Endothelial cell of umbilical vein (primary cell): Measurements from ENCODE around the gene ARNT2. TPM values are rescaled to one million over a fixed set of nuclear protein-coding genes. Genes with fewer than 3 reads are reported as not detected.

ENCODE experiments used
- BruUV-seq: library from RNA; stranded (reverse); fragments of 400-500 nt; replicated peaks from 2 replicates; lab custom pipeline; 2021; lab: Mats Ljungman, UMichigan
- CTCF ChIA-PET: fragments of 300-600, 350-600 bp; sonication (Branson Sonifier 250); formaldehyde crosslinking; loops from one replicate; lab custom pipeline; 2021; ENCODE audit warnings: antibody characterized with exemption, inconsistent platforms; lab: Charles Lee
- POLR2A ChIA-PET: fragments of 300-600, 350-600 bp; sonication (Branson Sonifier 250); formaldehyde crosslinking; loops from one replicate; lab custom pipeline; 2021; ENCODE audit warnings: antibody characterized with exemption, inconsistent platforms; lab: Charles Lee
- DNase-seq: peaks from one replicate; pipeline ENCODE4 v3.0.0-alpha.2; 2011; ENCODE audit warnings: low read depth, low spot score
- FAIRE-seq: peaks from 2 replicates; lab custom pipeline; 2011; peaks lifted over from hg19 to GRCh38; lab: Jason Lieb, UNC
- H2AFZ ChIP-seq: 2 replicates; pipeline ENCODE4 v1.6.0; 2012; ENCODE audit warnings: low read depth, low read length, control low read depth, inconsistent platforms
- H3K27ac ChIP-seq: 2 replicates; pipeline ENCODE4 v1.5.1; 2011; ENCODE audit warnings: low read depth, mild to moderate bottlenecking, control low read depth, low read length, moderate library complexity; ENCODE audit not compliant: insufficient read depth
- H3K27me3 ChIP-seq, 2 experiments: 2 replicates each; pipeline versions ENCODE4 v1.6.0 to v1.6.1; 2011; ENCODE audit warnings: low read length in 2 of 2, mixed read lengths in 1 of 2; ENCODE audit not compliant: control insufficient read depth in 2 of 2, insufficient read depth in 2 of 2
- H3K36me3 ChIP-seq, 2 experiments: 2 replicates in 1 of 2; 3 replicates in 1 of 2; pipeline ENCODE4 v1.5.1; 2011; ENCODE audit warnings: low read length in 2 of 2, mild to moderate bottlenecking in 1 of 2, moderate library complexity in 1 of 2; ENCODE audit not compliant: control insufficient read depth in 2 of 2, insufficient read depth in 2 of 2; ENCODE audit errors: extremely low read depth in 1 of 2
- H3K4me1 ChIP-seq: 3 replicates; pipeline ENCODE4 v1.5.1; 2011; ENCODE audit warnings: mild to moderate bottlenecking, low read length; ENCODE audit not compliant: control insufficient read depth, insufficient read depth; ENCODE audit errors: extremely low read depth
- H3K4me2 ChIP-seq: 2 replicates; pipeline ENCODE4 v1.6.1; 2011; ENCODE audit warnings: low read length, control low read depth, mixed read lengths; ENCODE audit not compliant: insufficient read depth
- H3K4me3 ChIP-seq, 3 experiments: fragments of 200-600 bp in 1 of 3; sonication (generic), shearing (Covaris generic) in 1 of 3; replicated peaks in 1 of 3; 2 replicates each; pipeline ENCODE4 v1.5.1; 2011 to 2016; ENCODE audit warnings: control low read depth in 3 of 3, low read length in 3 of 3, mild to moderate bottlenecking in 2 of 3, inconsistent platforms in 1 of 3, low read depth in 1 of 3, moderate library complexity in 1 of 3; ENCODE audit not compliant: insufficient read depth in 1 of 3
- H3K79me2 ChIP-seq: 2 replicates; pipeline ENCODE4 v1.6.0; 2012; ENCODE audit warnings: low read length, inconsistent platforms; ENCODE audit not compliant: control insufficient read depth, insufficient read depth
- H3K9ac ChIP-seq: replicated peaks from 2 replicates; pipeline ENCODE3; 2011; ENCODE audit warnings: low read length, control low read depth; ENCODE audit not compliant: insufficient read depth; ENCODE audit errors: extremely low read depth
- H3K9me1 ChIP-seq: replicated peaks from 3 replicates; pipeline ENCODE4 v1.6.0; 2011; ENCODE audit warnings: mild to moderate bottlenecking, low read length; ENCODE audit not compliant: control insufficient read depth, insufficient read depth; ENCODE audit errors: extremely low read depth
- H3K9me3 ChIP-seq: replicated peaks from 2 replicates; pipeline ENCODE4 v1.5.1; 2012; ENCODE audit warnings: low read length, inconsistent platforms; ENCODE audit not compliant: control insufficient read depth, insufficient read depth
- H4K20me1 ChIP-seq: replicated peaks from 2 replicates; pipeline ENCODE3; 2011; ENCODE audit warnings: mild to moderate bottlenecking, low read length; ENCODE audit not compliant: control insufficient read depth, insufficient read depth; ENCODE audit errors: extremely low read depth
- EZH2 ChIP-seq: IDR thresholded peaks from 2 replicates; pipeline ENCODE4 v1.6.1; 2012; ENCODE audit warnings: borderline replicate concordance, low read depth, mild to moderate bottlenecking, moderate library complexity, low read length, inconsistent platforms; ENCODE audit not compliant: severe bottlenecking
- FOS ChIP-seq: IDR thresholded peaks from 2 replicates; pipeline ENCODE4 v1.6.1; 2011; ENCODE audit warnings: mild to moderate bottlenecking, low read length, moderate library complexity, borderline replicate concordance; ENCODE audit not compliant: insufficient read depth
- GATA2 ChIP-seq: IDR thresholded peaks from 2 replicates; pipeline ENCODE4 v1.7.0; 2011; ENCODE audit warnings: low read depth, mild to moderate bottlenecking, moderate library complexity, mixed read lengths, low read length; ENCODE audit not compliant: insufficient read length, insufficient read depth
- JUN ChIP-seq: IDR thresholded peaks from 2 replicates; pipeline ENCODE4 v1.6.1; 2011; ENCODE audit warnings: borderline replicate concordance, low read depth; ENCODE audit not compliant: insufficient read length, insufficient read depth
- MYC ChIP-seq: IDR thresholded peaks from one replicate; pipeline ENCODE4 v1.6.1; 2011; ENCODE audit warnings: mild to moderate bottlenecking, low read depth, low read length
- POLR2A ChIP-seq: IDR thresholded peaks from 2 replicates; pipeline ENCODE4 v1.6.1; 2012; ENCODE audit warnings: low read depth, mild to moderate bottlenecking, control low read depth, low read length
- POLR2AphosphoS5 ChIP-seq: IDR thresholded peaks from 2 replicates; pipeline ENCODE4 v1.6.1; 2012; ENCODE audit warnings: low read depth, mild to moderate bottlenecking, control low read depth, low read length, moderate library complexity; ENCODE audit not compliant: insufficient read depth
- dilution Hi-C: fragments of 300-500 bp; cut with MboI; formaldehyde crosslinking; loops from one replicate; pipeline ENCODE4 v1.15.0; 2019; ENCODE audit warnings: low sequenced_read_pairs; ENCODE audit not compliant: extremely low pct_ligation_motif_present
- intact Hi-C: fragments of 100-400 bp; cut with micrococcal nuclease; formaldehyde crosslinking; loops from one replicate; pipeline ENCODE4 v1.10.0; 2022
- polyA plus RNA-seq, 4 experiments: library from polyadenylated mRNA; depleted of rRNA in 3 of 4; stranded (reverse) in 3 of 4; unstranded in 1 of 4; fragments of >200 nt; gene quantifications; 2 replicates each; pipeline versions ENCODE4 v1.2.1 to v1.2.3, GENCODE V29; 2011 to 2012; ENCODE audit warnings: missing spikeins in 1 of 4
- total RNA-seq: library from RNA; stranded (reverse); gene quantifications from 2 replicates; pipeline ENCODE4 v1.2.3, GENCODE V29; 2021
- TF ChIP-seq, protein P1 (sequence below): IDR thresholded peaks from 2 replicates; pipeline ENCODE4 v1.6.1; 2011; ENCODE audit not compliant: insufficient read depth, insufficient read length
- TF ChIP-seq, protein P2 (sequence below), 2 donors: IDR thresholded peaks; 1 replicate in 1 of 2; 2 replicates in 1 of 2; pipeline ENCODE4 v1.5.1; 2011; ENCODE audit warnings: low read length in 2 of 2, mild to moderate bottlenecking in 2 of 2, moderate library complexity in 2 of 2, control low read depth in 1 of 2, inconsistent platforms in 1 of 2, low read depth in 1 of 2; ENCODE audit not compliant: insufficient read depth in 1 of 2; ENCODE audit errors: extremely low read depth in 1 of 2

The ARNT2 gene
- total and polyA plus RNA-seq, 2 donors (not counting 3 experiments of a cell fraction or from before 2014, with no cell fraction given), result 0.03 to 0.20 TPM

DNA sequence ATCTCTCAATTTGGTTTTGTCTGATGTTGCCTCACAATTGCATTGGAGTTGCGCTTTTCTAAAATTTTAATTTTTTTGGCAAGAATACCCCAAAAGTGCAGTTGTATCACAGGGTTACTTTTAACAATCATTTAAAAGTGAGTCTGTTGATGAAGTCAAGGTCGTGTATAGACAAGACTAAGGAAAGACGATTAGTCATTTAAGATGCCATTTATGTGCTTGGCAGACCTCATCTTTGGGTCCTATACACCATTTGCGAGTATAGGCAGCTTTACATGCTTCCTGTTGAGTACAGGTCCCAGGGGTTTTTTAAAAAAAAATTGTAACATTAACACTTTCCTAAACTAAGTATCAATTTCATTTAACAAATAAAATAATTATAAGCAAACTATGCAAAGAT is 12.5 kb downstream of the ARNT2 start:
- Histone ChIP-seq H2AFZ (no peak overlapping the region), H3K4me2 (no peak overlapping the region), H3K4me3 (no peak overlapping the region), H4K20me1 (no peaks in the 10 kb centered on the region), H3K27ac (no peak overlapping the region), H3K9me3 (no peaks in the 10 kb centered on the region), H3K9me1 (no peaks in the 10 kb centered on the region), H3K9ac (no peak overlapping the region), H3K4me1 (no peaks in the 10 kb centered on the region), H3K36me3 (no peaks in the 10 kb centered on the region), H3K79me2 (no peaks in the 10 kb centered on the region), H3K27me3 (peaks cover 0 to 3% of the 10 kb centered on the region in 2 experiments)
- POLR2A ChIA-PET, result no interaction called here
- no TSS peak for BruUV-seq
- TF ChIP-seq GATA2 (no peak), POLR2AphosphoS5 (no peak), FOS (no peak), MYC (no peak), JUN (no peak), EZH2 (no peak), POLR2A (no peak)
- TF ChIP-seq, protein P1, sequence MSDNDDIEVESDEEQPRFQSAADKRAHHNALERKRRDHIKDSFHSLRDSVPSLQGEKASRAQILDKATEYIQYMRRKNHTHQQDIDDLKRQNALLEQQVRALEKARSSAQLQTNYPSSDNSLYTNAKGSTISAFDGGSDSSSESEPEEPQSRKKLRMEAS, result no peak
- TF ChIP-seq, protein P2, sequence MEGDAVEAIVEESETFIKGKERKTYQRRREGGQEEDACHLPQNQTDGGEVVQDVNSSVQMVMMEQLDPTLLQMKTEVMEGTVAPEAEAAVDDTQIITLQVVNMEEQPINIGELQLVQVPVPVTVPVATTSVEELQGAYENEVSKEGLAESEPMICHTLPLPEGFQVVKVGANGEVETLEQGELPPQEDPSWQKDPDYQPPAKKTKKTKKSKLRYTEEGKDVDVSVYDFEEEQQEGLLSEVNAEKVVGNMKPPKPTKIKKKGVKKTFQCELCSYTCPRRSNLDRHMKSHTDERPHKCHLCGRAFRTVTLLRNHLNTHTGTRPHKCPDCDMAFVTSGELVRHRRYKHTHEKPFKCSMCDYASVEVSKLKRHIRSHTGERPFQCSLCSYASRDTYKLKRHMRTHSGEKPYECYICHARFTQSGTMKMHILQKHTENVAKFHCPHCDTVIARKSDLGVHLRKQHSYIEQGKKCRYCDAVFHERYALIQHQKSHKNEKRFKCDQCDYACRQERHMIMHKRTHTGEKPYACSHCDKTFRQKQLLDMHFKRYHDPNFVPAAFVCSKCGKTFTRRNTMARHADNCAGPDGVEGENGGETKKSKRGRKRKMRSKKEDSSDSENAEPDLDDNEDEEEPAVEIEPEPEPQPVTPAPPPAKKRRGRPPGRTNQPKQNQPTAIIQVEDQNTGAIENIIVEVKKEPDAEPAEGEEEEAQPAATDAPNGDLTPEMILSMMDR (IDR thresholded peaks at IDR 0.05; ENCODE audit: extremely low read depth in 1 of 2, insufficient read depth in 1 of 2, low read depth in 1 of 2, low read length in 2 of 2), result no peak
- dilution Hi-C loops, result no loop called here
- no peak for FAIRE-seq
- no peak for DNase-seq
- intact Hi-C loops, result no loop called here
- CTCF ChIA-PET, result interaction anchor here (0.6 to 0.8 kb wide), 2 partner anchors 300 to 849 kb away, joined by 3 read pairs; no protein-coding TSS in a partner anchor
